Middle frontal gyrus (tissue), 1 donor: ENCODE data around the gene TMEM250.

ENCODE experiments used
- DNase-seq: peaks from one replicate; pipeline ENCODE4 v3.0.0-alpha.2; 2015; ENCODE audit warnings: low spot score; ENCODE audit errors: extremely low spot score

TMEM250 gene

DNA sequence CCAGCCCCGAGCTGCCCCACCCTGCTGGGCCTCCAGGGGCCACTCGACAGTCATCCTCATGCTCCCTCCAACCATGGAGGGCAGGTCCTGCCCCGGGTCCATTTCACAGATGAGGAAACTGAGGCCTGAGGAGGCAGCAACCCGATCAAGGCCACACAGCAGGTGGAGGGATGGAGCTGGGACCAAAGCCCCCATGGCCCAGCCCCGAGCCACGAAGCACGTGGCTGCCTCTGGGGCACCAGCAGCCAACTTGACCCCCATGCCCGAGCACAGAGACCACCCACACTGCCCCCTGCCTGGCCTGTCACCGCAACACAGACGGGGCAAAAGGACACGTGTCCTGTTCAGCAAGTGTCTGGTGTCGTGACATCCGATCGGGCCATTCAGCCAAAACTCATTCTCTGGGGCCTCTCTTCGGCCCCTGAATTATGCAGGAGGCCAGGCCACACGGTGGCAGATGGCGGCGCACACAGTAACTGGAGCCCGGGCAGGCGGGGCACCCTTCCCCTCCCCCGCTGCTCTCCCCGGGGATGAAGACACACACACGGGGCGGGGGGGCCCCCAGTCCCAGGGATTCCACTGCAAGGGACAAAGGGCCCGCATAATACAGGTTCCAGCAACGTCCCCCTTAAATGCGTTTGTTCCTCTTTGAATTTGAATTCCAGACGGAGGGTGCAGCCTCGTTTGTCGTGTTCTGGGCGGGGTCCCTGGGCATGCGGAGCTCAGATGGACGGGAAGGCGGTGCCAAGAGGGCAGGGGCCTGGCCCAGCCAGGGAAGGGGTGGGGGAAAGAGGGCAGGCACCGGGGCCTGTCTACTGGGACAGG lies 29.4 kb upstream of the TMEM250 start:
- DNase-seq = no peak

DNA sequence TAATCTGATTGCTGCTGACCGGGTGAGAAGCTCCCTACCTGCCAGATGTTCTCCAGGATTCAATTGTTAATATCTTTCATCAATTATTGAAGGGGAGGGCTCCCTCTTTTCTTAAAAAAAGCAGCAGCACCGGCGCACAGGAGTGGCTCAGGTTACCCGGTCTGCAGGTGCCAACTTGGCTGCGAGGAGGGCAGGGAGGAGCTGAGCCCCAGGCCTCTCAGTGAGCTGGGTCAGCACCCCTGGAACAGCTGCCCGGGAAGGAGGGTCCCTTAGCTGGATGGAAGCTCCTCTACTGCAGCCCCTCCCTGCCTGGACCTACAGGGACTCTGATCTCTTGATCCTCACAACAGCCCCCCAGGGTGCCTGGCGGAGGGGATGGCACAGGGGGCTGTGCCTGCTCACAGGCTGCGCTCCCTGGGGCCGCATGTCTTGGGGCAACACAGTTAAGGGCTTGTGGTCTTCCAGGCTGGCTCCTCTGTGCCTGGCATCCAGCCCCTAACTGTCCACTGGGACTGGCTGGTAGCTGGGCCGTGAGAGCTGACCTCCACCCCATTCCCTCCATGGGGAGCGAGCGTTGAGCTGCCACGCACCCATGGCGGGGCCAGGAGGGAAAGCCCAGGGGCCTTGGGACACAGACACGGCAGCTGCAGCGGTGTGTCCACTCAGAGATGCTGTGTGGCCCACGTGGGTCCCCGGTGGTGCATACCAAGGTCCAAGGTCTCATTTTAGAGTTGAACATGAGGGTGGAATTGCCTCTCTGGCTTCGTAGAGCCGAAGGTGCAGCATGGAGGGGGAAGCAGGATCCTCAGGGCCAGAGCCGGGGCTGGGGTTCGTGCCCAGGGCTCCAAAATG lies 28.6 kb upstream of the TMEM250 start:
- DNase-seq = no peak

DNA sequence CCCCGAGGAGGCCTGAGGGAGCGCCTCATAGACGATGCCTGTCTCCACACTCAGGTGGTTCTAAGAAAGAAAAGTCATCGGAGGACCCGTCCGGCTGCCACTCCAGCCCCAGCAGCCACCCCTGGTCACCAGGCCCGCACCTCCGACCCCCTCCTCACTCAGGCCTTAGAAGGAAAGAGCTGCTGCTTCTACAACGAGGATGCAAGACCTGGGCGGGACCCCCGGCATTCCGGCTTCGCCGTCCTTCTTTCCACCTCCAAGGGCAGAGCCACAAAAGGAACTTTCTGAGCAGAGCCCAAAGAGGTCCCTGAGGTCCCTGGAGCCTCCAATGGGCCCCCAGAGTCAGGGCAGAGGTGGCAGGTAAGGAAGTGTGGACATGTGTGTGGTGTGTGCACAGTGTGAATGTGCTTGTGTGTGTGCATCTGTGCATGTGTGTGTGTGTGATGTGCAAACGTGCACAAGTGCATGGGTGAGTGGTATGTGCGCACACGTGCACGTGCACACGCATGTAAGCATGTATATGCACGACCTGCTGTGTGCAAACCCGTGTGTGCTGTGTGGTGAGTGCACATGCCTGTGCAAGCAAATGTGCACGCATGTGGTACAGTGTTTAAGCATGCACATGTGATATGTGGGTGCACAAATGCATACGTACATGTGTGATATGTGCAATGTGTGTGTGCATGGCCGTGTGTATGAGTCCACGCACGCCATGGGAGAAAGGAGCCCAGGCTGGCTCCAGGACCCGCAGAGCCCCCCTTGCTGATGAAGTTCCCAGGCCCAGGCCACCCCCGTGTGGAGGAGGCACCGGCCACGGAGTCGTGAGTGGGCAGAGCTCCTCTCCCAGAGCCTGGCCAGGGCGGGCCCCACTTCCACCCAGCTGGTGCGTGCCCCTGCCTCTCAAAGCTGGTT lies 27.7 kb upstream of the TMEM250 start:
- no peak for DNase-seq

DNA sequence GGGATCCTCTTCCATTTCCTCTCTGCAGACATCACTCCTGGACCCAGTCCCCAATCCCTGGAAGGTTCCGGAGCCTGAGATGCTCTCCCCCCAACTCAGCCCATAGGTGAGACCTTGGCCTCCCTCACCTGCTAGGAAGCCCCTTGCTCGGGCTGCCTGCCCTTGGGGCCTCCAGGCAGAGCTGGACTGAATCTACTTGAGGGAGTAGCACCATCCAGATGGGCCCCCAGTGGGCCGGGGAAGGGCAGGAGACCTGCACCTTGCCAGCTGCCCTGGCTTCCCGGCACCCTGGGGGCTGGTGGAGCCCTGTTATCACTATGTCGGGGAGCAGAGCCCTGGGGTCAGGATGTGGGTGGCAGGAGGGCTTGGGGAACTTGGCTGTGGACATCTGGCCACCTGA lies 26.9 kb upstream of the TMEM250 start:
- no peak for DNase-seq

DNA sequence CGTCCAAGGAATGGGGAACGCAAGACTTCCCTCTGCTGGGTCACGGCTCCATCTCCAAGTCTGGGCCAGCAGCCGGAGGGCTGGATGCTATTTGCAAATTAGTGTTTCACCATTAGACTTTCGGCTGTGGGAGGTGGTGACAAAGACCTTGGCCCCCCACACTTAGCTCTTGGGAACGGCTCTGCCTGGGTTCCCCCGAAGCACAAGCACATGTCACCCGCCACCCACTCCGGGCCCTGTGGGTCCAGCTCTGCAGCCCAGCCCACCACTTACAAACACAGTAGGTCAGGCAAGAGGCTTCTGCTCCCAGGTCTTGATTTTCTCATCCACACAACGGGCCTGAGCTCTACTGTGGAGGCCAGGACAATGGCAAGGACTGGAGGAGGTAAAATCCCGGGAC lies 25.8 kb upstream of the TMEM250 start:
- no peak for DNase-seq

DNA sequence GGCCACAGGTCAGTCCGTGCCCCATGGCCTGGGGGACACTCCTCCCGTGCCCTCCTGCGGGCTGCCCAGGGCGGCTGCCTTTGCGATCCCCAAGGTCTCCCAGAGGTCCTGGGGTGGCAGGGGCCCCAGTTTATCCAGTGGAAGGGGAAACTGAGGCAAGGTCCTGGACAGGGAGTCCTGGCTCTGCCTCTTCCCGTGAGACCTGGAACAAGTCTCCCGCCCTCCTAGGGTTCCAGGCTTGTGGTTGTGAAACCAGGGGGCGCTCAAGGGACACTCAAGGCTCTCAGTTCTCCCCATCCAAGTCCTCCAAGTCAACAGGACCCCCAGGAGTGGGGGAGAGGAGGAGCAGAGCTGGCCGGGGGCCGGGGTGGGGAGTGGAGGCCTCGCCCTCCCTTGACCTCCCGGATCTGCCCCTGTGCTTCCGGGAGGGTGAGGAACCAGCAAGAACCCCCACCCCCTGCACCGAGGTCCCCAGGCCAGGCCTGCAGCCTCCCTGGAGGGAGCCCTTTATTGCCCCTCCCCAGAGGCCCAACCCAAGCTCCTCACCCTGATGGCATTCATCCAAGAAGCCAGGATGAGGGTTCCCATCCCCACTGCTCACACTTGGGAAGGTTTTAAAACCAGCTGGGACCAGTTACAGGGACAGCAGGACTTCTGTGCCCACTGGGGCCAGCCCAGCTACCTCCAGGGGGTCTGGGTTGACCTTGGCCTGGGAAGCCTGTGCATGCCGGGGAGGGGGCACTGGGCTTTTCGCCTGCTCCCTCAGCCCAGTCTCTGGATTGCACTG lies 24.7 kb upstream of the TMEM250 start:
- no peak for DNase-seq

DNA sequence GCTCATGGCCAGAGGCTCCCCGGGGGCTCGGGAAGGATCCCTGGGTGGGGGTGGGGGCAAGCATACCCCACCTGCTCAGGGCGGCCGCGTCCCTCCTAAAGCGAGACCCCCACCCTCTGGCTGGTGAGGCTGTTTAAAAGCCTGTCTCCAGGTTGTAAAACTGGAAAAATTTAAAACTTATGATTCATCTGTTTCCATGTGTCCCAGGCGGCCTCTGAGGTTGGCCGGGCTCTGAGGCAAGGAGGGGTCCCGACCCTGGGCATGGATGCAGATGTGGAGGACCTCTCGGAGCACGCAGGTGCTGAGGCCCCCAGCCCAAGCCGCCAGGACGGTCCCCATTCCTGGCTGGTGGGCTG lies 24.2 kb upstream of the TMEM250 start:
- DNase-seq = no peak

DNA sequence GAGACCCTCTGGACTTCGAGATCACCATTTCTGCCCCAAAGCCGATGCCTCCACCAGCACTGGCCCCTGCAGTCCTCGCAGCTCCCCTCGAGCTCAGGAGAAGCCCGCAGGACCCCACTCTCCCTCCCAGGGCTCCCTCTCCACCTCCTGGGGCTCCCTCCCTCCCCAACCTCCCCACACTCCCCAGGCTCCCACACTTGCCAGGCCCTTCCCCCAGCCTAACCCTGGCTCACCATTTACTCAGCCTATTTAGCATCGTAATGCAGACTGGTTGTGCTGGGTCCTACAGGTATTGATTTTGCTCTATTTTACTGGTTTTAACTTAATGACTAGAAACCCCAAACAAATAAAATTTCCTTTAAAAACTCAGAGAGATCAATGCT lies 23.7 kb upstream of the TMEM250 start:
- DNase-seq = no peak

DNA sequence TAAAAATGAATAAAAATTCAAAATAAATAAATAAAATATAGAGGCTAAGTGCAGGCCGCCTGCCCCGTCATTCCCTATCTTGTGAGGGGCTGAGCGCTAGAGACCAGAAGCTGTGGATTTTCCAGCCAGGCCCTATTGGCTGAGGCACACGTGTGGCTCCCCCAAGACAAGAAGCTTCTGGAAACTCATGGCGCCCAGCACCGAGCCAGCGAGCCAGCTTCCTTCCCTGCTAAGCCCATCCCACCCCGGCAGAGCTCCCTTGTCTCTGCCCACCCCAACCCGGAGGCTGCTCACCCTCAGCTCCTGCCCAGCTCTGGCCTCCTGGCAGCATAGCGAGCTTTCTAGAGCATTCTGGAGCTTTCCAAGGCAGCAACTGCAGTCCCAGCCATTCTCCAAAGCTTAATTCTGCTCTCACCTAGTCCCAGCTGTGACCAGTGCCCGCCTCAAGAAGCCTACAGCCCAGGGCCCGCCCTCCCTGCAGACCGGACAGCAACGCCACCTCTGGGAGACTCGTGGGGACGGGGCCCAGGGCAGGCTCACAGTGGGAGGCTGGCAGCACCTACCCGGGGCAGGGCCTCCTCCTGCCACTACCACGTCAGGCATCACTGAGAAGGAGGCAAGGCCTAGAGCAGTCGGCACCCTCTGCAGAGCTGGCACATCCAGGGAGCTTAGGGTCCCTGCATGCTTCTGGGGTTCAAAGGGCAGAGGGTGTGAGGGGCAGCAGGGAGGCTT lies 23.2 kb upstream of the TMEM250 start:
- no peak for DNase-seq

DNA sequence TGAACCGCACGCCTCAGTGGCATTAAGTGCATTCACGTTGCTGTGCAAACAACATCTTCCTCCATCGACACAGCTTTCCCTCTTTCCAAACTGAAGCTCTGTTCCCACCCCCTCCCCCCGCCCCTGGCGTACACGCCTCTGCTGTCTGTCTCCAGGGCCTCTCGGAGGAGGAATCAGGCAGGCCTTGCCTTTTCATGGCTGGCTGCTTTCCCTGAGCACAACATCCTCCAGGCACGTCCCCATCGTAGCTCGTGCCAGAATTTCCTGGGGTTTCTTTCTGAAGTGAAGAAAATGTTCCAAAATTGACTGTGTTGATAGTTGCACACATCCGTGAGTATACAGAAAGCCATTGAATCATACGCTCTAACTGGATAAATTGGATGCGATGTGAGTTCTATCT lies 22.3 kb upstream of the TMEM250 start:
- DNase-seq = no peak

DNA sequence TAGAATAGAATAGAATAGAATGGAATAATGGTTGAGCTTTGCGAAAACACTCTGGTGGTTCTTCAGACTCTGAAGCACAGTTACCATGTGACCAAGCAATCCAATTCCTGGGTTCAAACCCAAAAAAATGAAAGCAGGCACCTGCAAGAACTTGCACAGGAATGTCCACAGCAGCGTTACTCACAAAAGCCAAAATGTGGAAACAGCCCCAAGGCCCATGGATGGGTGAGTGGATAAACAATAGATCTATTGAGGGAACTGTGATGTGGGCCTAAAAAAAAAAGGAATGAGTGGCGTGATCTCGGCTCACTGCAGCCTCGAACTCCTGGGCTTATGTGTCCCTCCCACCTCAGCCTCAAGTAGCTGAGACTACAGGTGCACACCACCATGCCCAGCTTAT lies 21.4 kb upstream of the TMEM250 start:
- no peak for DNase-seq

DNA sequence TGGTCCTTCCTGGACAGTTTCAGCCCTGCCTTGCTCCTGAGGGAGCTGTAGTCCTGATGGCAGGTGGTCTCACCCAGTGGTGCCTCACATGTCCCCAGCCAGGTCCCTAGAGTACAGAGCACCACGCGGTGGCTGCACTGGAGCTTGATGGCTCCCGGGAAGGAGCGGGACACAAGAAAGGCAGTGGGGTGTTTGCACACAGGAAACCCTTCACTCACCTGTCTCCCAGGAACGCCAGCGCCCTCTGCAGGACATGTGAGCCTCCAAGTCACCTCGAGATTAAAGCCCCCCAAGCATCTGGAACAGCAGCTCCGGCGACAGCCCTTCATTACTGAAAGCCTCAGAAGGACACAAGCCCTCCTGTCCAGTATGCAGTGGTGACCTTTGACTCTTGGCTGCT lies 19.9 kb upstream of the TMEM250 start:
- DNase-seq = no peak

DNA sequence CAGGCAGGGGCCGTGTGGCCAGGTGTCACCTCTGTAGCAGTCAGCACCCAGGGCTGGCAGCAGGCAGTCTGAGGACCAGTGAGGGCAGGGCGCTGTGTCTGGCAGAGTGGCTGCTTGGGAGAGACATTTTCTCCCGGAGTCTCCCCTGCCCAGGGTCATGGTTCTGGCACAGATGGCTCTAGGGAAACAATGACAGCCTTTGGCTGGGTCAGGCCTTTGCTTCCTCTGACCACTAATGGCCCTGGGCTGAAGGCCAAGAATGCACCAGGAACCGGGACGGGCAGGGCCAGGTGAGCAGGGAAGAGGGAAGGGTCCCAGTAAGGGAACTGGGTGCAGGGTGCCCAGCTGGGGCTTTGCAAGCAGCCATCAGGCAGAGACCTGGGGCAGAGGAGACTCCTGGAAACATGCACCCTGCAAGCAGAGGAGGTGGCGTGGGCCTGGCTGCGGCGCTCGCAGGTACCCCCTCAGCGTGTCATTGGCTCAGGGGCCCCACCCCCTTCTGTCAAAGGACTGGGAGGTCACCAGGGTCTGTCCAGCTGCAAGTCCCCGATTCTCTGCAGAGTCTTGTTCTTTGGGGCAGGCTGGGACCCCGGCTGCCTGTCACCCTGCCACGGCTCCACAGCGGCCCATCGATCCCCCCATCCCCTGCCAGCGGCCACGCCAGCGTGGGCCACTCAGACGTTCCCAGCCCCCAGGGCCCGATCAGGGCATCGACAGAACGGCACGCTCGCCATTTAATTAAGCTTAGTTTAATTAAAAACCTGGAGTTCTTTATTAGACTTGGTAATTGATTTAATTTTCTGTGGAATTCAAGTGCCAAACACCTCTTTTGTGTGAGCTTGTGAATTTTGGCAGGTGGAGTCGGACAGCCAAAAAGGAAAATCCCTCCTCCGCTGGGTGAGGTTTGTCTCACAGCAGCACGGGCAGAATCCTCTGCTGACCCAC lies 18.9 kb upstream of the TMEM250 start:
- no peak for DNase-seq

DNA sequence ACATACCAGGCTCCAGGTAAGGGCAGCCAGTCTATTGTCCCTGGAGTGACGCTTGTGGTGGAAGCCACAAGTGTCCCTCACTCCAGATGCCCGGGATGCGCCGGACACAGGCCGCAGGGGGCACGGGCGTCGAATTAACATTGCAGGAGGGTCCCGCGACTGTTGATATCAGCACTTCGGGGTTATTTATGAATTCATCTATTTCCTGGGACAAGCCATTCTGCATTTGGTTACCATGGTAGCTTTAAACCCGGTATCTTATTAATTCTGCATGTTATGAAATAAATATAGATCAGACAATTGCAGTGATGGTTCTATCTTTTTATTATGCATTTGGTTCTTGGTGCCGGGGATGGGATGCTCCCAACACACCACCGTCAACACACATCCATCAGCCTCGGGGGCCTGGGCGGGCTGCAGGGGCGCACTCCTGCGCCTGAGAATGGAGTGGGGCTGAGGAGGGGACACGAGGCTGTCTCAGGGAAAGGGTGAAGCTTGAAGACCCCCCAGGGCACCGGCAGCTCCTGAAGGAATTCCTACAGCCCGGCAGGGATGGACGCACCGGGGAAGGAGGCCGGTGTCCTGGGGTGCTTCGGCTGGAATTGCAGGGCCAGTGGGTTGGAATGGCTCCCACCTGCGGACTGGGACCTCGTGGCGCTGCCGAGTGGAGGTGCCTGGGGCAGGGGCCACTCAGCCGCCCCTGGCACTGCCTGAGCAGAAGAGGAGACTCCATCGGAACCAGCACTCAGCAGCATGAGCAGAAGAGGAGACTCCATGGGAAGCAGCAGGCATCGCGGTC lies 17.7 kb upstream of the TMEM250 start:
- DNase-seq = no peak

DNA sequence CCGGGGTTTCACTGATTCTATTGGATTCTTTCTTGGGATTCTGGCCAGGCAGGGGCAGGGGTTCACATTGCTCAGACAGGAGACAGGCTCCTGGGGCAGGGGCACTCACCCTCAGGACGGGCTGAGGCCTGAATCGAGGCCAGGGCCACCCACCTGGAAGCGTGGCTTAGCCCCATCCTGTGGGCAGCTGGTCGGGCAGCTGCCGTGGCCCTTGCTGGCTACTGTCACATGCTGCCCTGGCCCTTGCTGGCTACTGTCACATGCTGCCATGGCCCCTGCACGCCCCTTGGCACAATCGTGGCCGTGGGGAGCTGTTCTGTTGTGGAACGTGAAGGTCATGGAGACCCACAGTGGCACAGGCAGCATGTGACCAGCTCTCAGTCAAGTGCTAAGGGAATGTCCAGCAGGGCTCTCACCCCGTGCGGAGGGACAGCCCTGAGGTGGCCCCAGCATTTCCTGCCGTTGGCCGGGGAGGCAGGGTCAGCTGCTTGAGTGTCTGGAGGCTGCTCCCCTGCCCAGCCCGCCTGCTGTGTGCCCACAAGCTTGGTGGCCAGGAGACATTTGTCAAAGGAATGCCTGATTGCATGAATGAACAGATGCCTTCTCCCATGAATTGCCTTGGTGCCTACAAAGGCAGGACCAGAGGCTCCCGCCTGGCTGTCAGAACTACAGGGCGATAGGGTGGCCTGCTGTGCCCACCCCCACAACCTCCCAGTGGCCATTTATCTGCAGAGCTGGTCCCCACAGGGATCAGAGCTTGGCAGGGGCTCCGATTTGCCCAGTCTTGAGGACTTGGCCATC lies 16.9 kb upstream of the TMEM250 start:
- DNase-seq = no peak

DNA sequence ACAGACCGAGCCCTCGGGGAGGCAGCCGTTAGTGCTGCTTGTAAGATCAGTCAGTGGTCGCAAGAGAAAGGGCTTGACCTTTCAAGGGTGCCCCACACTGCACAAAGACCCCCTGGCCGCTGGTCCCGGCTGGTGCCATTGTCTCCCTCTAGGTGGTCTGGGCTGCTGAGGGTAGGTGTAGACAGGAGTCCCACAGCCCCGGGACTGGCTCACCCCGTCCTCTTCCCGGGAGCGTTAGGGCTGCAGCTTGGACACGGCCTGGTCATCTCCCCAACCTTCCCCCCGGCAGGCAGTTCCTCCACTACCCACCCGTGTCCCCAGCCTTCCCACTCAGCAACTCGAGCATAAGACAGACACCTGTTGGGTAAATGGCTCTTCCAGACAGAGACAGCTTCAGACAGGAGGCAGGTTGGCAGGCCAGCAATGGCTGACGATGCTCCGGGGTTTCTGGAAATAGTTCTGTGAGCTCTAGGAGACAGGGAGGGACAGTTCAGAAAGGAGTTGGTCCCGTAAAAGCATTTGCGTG lies 15.3 kb upstream of the TMEM250 start:
- no peak for DNase-seq
